HCT116 (cell line): Measurements from ENCODE around the gene CCL18. TPM values are rescaled to one million over a fixed set of nuclear protein-coding genes. Genes with fewer than 3 reads are reported as not detected.

ENCODE experiments used
- ATAC-seq: fragments of 200-7000 bp; cut with Tn5 transposase; 2 replicates; pipeline ENCODE4 v1.9.1; 2020; ENCODE audit warnings: mild to moderate bottlenecking, moderate library complexity
- BruUV-seq: library from RNA; stranded (reverse); fragments of 400-500 nt; replicated peaks from 2 replicates; lab custom pipeline; 2021; lab: Mats Ljungman, UMichigan
- CTCF ChIA-PET: fragments of 300-600 bp; sonication (Branson Sonifier 250); formaldehyde crosslinking; loops from one replicate; lab custom pipeline; 2021; ENCODE audit warnings: antibody characterized with exemption; lab: Charles Lee
- POLR2A ChIA-PET: fragments of 300-600, 350-600 bp; sonication (Branson Sonifier 250); formaldehyde crosslinking; loops from one replicate; lab custom pipeline; 2021; ENCODE audit warnings: antibody characterized with exemption; lab: Charles Lee
- RAD21 ChIA-PET, 2 experiments: fragments of 300-600 bp; sonication (Branson Sonifier 250); formaldehyde crosslinking; loops; one replicate each; lab custom pipeline; 2023; ENCODE audit warnings: low total read pairs in 2 of 2; ENCODE audit not compliant: uncharacterized antibody in 2 of 2, unreplicated experiment in 2 of 2, low non-redundant PET in 1 of 2; lab: Charles Lee
- DNase-seq: peaks from one replicate; pipeline ENCODE4 v3.0.0-alpha.2; 2010; ENCODE audit warnings: low read depth, low spot score
- H2AFZ ChIP-seq: fragments of 200-600 bp; shearing (Covaris generic), sonication (generic); 2 replicates; pipeline ENCODE4 v1.6.1; 2017; ENCODE audit warnings: low read depth, mixed run types, mixed read lengths, antibody characterized with exemption, low read length; ENCODE audit not compliant: poor library complexity, severe bottlenecking
- H3K27ac ChIP-seq: 2 replicates; pipeline ENCODE4 v1.5.1; 2012; ENCODE audit warnings: low read depth, low read length
- H3K27me3 ChIP-seq: fragments of 200-600 bp; sonication (generic); 2 replicates; pipeline ENCODE4 v1.6.1; 2016; ENCODE audit warnings: mixed run types, low read length, mixed read lengths; ENCODE audit not compliant: insufficient read depth
- H3K36me3 ChIP-seq, 2 experiments: fragments of 200-500 bp in 1 of 2; fragments of 200-600 bp in 1 of 2; sonication (Bioruptor generic) in 1 of 2; sonication (generic) in 1 of 2; 2 replicates each; pipeline versions ENCODE4 v1.5.1 to v1.6.1; 2014 to 2016; ENCODE audit warnings: low read length in 2 of 2, inconsistent platforms in 1 of 2, mixed read lengths in 1 of 2, mixed run types in 1 of 2; ENCODE audit not compliant: insufficient read depth in 2 of 2, control insufficient read depth in 1 of 2
- H3K4me1 ChIP-seq, 2 experiments: fragments of 200-600 bp in 1 of 2; sonication (generic) in 1 of 2; 2 replicates each; pipeline versions ENCODE4 v1.5.1 to v1.6.1; 2012 to 2017; ENCODE audit warnings: low read length in 2 of 2, inconsistent platforms in 1 of 2, mild to moderate bottlenecking in 1 of 2, mixed read lengths in 1 of 2, mixed run types in 1 of 2, moderate library complexity in 1 of 2; ENCODE audit not compliant: insufficient read depth in 2 of 2, control insufficient read depth in 1 of 2
- H3K4me2 ChIP-seq: fragments of 200-600 bp; sonication (generic); 2 replicates; pipeline ENCODE4 v1.6.1; 2017; ENCODE audit warnings: mixed run types, low read length, mixed read lengths
- H3K4me3 ChIP-seq, 2 experiments: fragments of 200-600 bp in 1 of 2; sonication (generic) in 1 of 2; replicated peaks in 1 of 2; 2 replicates each; pipeline ENCODE4 v1.5.1; 2011 to 2016; ENCODE audit warnings: low read length in 2 of 2, control low read depth in 1 of 2, low read depth in 1 of 2, mild to moderate bottlenecking in 1 of 2, mixed read lengths in 1 of 2, mixed run types in 1 of 2
- H3K79me2 ChIP-seq: fragments of 200-600 bp; sonication (generic); 2 replicates; pipeline ENCODE4 v1.6.1; 2017; ENCODE audit warnings: mild to moderate bottlenecking, mixed run types, low read length, moderate library complexity, mixed read lengths; ENCODE audit not compliant: insufficient read depth
- H3K9ac ChIP-seq: fragments of 200-600 bp; sonication (generic); 2 replicates; pipeline ENCODE4 v1.6.1; 2016; ENCODE audit warnings: low read length, mixed read lengths
- H3K9me2 ChIP-seq: fragments of 200-600 bp; sonication (generic), shearing (Covaris generic); 2 replicates; pipeline ENCODE4 v1.6.1; 2017; ENCODE audit warnings: mixed run types, mild to moderate bottlenecking, moderate library complexity; ENCODE audit not compliant: insufficient read depth
- H3K9me3 ChIP-seq, 2 experiments: fragments of 200-500 bp in 1 of 2; fragments of 200-600 bp in 1 of 2; sonication (Bioruptor generic) in 1 of 2; sonication (generic) in 1 of 2; 2 replicates each; pipeline ENCODE4 v1.6.1; 2014 to 2017; ENCODE audit warnings: low read length in 2 of 2, mixed read lengths in 2 of 2, inconsistent platforms in 1 of 2, low read depth in 1 of 2, mild to moderate bottlenecking in 1 of 2, mixed run types in 1 of 2, moderate library complexity in 1 of 2; ENCODE audit not compliant: control insufficient read depth in 1 of 2, insufficient read depth in 1 of 2
- H4K20me1 ChIP-seq: fragments of 200-600 bp; sonication (generic), shearing (Covaris generic); 2 replicates; pipeline ENCODE4 v1.6.1; 2017; ENCODE audit warnings: mixed run types, mild to moderate bottlenecking, moderate library complexity; ENCODE audit not compliant: insufficient read depth
- ATF3 ChIP-seq: IDR thresholded peaks from 2 replicates; pipeline ENCODE4 v1.6.1; 2012
- CEBPB ChIP-seq: IDR thresholded peaks from 2 replicates; pipeline ENCODE4 v1.6.1; 2012; ENCODE audit warnings: low read depth
- CTCF ChIP-seq, 3 experiments: fragments of 200-600 bp in 1 of 3; sonication (generic) in 1 of 3; IDR thresholded peaks in 2 of 3; conservative IDR thresholded peaks in 1 of 3; 2 replicates each; pipeline ENCODE4 v1.5.1; 2012 to 2017; ENCODE audit warnings: low read depth in 2 of 3, low read length in 2 of 3, antibody characterized with exemption in 1 of 3, borderline replicate concordance in 1 of 3, control low read depth in 1 of 3, mild to moderate bottlenecking in 1 of 3, mixed read lengths in 1 of 3, mixed run types in 1 of 3, moderate library complexity in 1 of 3; ENCODE audit not compliant: insufficient read depth in 1 of 3
- ELF1 ChIP-seq: IDR thresholded peaks from 2 replicates; pipeline ENCODE4 v1.6.1; 2012; ENCODE audit warnings: low read depth, borderline replicate concordance
- EZH2 ChIP-seq: fragments of 200-600 bp; sonication (generic); IDR thresholded peaks from 2 replicates; pipeline ENCODE4 v1.6.1; 2017; ENCODE audit warnings: antibody characterized with exemption, mixed run types
- EZH2phosphoT487 ChIP-seq: fragments of 200-600 bp; IDR thresholded peaks from 2 replicates; pipeline ENCODE4 v1.6.1; 2018; ENCODE audit warnings: antibody characterized with exemption, borderline replicate concordance
- FOSL1 ChIP-seq: IDR thresholded peaks from 2 replicates; pipeline ENCODE4 v1.6.1; 2012; ENCODE audit warnings: low read depth
- JUND ChIP-seq: IDR thresholded peaks from 2 replicates; pipeline ENCODE4 v1.6.1; 2012
- MAX ChIP-seq: IDR thresholded peaks from 2 replicates; pipeline ENCODE4 v1.6.1; 2012
- POLR2A ChIP-seq: IDR thresholded peaks from 2 replicates; pipeline ENCODE4 v1.7.0; 2011; ENCODE audit warnings: borderline replicate concordance; ENCODE audit not compliant: insufficient read depth, insufficient read length; ENCODE audit errors: extremely low read depth
- POLR2AphosphoS5 ChIP-seq: IDR thresholded peaks from 2 replicates; pipeline ENCODE4 v1.6.1; 2011; ENCODE audit warnings: mild to moderate bottlenecking, low read depth, low read length, moderate library complexity
- RAD21 ChIP-seq: IDR thresholded peaks from 2 replicates; pipeline ENCODE4 v1.6.1; 2012; ENCODE audit warnings: low read depth, mild to moderate bottlenecking
- REST ChIP-seq: IDR thresholded peaks from 2 replicates; pipeline ENCODE4 v1.6.1; 2012; ENCODE audit warnings: low read depth
- SIN3A ChIP-seq: IDR thresholded peaks from 2 replicates; pipeline ENCODE4 v1.6.1; 2012; ENCODE audit warnings: low read depth
- SP1 ChIP-seq: IDR thresholded peaks from 2 replicates; pipeline ENCODE4 v1.6.1; 2012; ENCODE audit warnings: low read depth
- SRF ChIP-seq: IDR thresholded peaks from 2 replicates; pipeline ENCODE4 v1.6.1; 2012; ENCODE audit warnings: low read depth
- TCF7L2 ChIP-seq: IDR thresholded peaks from 2 replicates; pipeline ENCODE4 v1.7.0; 2011; ENCODE audit warnings: borderline replicate concordance, inconsistent platforms; ENCODE audit not compliant: insufficient read depth, insufficient read length; ENCODE audit errors: extremely low read depth
- ZBTB33 ChIP-seq: IDR thresholded peaks from 2 replicates; pipeline ENCODE4 v1.6.1; 2011; ENCODE audit warnings: mild to moderate bottlenecking, low read length, moderate library complexity; ENCODE audit not compliant: insufficient replicate concordance; ENCODE audit errors: extremely low read depth
- ZFX ChIP-seq: fragments of 450-650 bp; IDR thresholded peaks from 2 replicates; pipeline ENCODE4 v1.6.1; 2017
- intact Hi-C: fragments of 100-400 bp; cut with micrococcal nuclease; formaldehyde crosslinking; loops from 2 replicates; pipeline ENCODE4 v1.10.0; 2022
- total RNA-seq: library from RNA; stranded (reverse); gene quantifications from one replicate; pipeline ENCODE4 v1.2.1, GENCODE V29; 2021; ENCODE audit not compliant: unreplicated experiment

Gene CCL18
- total RNA-seq, 1 experiment from 2014 or later = not detected

- Histone ChIP-seq H3K4me1 (no peaks in the 10 kb centered on the region), H2AFZ (no peak within 1 kb of the TSS), H4K20me1 (no peaks in the 10 kb centered on the region), H3K79me2 (no peaks in the 10 kb centered on the region), H3K9me2 (no peaks in the 10 kb centered on the region), H3K4me2 (no peak within 1 kb of the TSS), H3K27ac (no peak within 1 kb of the TSS), H3K4me3 (no peak within 1 kb of the TSS), H3K9ac (no peak within 1 kb of the TSS), H3K27me3 (0 out of 2 replicates have a peak, but pooled peaks cover 9% of the 10 kb centered on the region), H3K36me3 (no peaks in the 10 kb centered on the region), H3K9me3 (no peaks in the 10 kb centered on the region)
- no TSS peak for BruUV-seq
- intact Hi-C loops = no loop called here
- TF ChIP-seq EZH2 (no peak), CEBPB (no peak), SIN3A (no peak), FOSL1 (no peak), POLR2A (no peak), SRF (no peak), CTCF (IDR thresholded peaks at IDR 0.05 in 2 of 3, conservative IDR thresholded peaks at IDR 0.05 in 1 of 3; ENCODE audit: borderline replicate concordance in 1 of 3, insufficient read depth in 1 of 3, low read depth in 2 of 3, low read length in 2 of 3) (no peak), REST (no peak), ZFX (no peak), ELF1 (no peak), SP1 (no peak), TCF7L2 (no peak), ZBTB33 (no peak), MAX (no peak), RAD21 (no peak), JUND (no peak), POLR2AphosphoS5 (no peak), ATF3 (no peak), EZH2phosphoT487 (no peak)
- CTCF ChIA-PET = interaction anchor here (1.2 kb wide), 1 partner anchor 18 kb away, joined by 3 read pairs; no protein-coding TSS in a partner anchor
- ATAC-seq (no peak), DNase-seq (no peak)
- RAD21 ChIA-PET = no interaction called here
- POLR2A ChIA-PET = no interaction called here
Observed at GRCh38 chr17:36089888-36090836, 26.1 kb downstream of the CCL18 start, which contains the start of gene CCL3. Gene CCL3 (minus strand): TSS chr17:36090143. CDS start chr17:36090058, 85 bp downstream.
